HepG2 (cell line): ENCODE results near the gene TTC8. TPM values are rescaled to one million over a fixed set of nuclear protein-coding genes. Genes with fewer than 3 reads are reported as not detected.

Source experiments
- ARID5B ChIP-seq: IDR thresholded peaks from 2 replicates; pipeline ENCODE4 v1.4.0; 2020; ENCODE audit warnings: mild to moderate bottlenecking, missing genetic modification reagents
- BRD4 ChIP-seq: sonication (generic); formaldehyde crosslinking; IDR thresholded peaks from 2 replicates; pipeline ENCODE4 v1.4.0; 2020; ENCODE audit warnings: missing genetic modification reagents
- CREB1 ChIP-seq, 2 experiments: fragments of 450-650 bp in 1 of 2; IDR thresholded peaks; 2 replicates each; pipeline ENCODE4 v1.6.1; 2016 to 2017; ENCODE audit warnings: control low read depth in 1 of 2, mild to moderate bottlenecking in 1 of 2, missing compliant biosample characterization in 1 of 2, missing genetic modification characterization in 1 of 2
- MAF1 ChIP-seq: sonication (generic); formaldehyde crosslinking; IDR thresholded peaks from 2 replicates; pipeline ENCODE4 v1.5.0; 2020; ENCODE audit warnings: missing genetic modification reagents, borderline replicate concordance
- MBD4 ChIP-seq: IDR thresholded peaks from 2 replicates; pipeline ENCODE4 v1.6.1; 2012; ENCODE audit warnings: low read length, inconsistent platforms, borderline replicate concordance
- MEIS1 ChIP-seq: sonication (generic); formaldehyde crosslinking; IDR thresholded peaks from 2 replicates; pipeline ENCODE4 v1.9.0; 2021; ENCODE audit warnings: mild to moderate bottlenecking, missing genetic modification reagents, moderate library complexity, borderline replicate concordance
- ZNF407 ChIP-seq: sonication (generic); formaldehyde crosslinking; IDR thresholded peaks from one replicate; pipeline ENCODE4 v1.5.1; 2020; ENCODE audit warnings: mild to moderate bottlenecking, missing genetic modification reagents; ENCODE audit errors: not compliant biosample characterization
- ZNF768 ChIP-seq: sonication (generic); formaldehyde crosslinking; IDR thresholded peaks from 2 replicates; pipeline ENCODE4 v1.4.0; 2020; ENCODE audit warnings: missing genetic modification reagents
- ZNF788 ChIP-seq: sonication (generic); formaldehyde crosslinking; IDR thresholded peaks from 2 replicates; pipeline ENCODE4 v1.5.0; 2020; ENCODE audit warnings: mild to moderate bottlenecking, missing genetic modification reagents, borderline replicate concordance
- polyA plus RNA-seq, 8 experiments: library from polyadenylated mRNA; depleted of rRNA in 3 of 8; stranded (reverse) in 7 of 8; unstranded in 1 of 8; fragments of >200 nt; fragmentation: Illumina TruSeq in 4 of 8; extraction: Trizol in 4 of 8; gene quantifications; 2 replicates each; pipeline versions ENCODE4 v1.2.1 to v1.2.3, GENCODE V29; 2011 to 2016; ENCODE audit warnings: low read depth in 4 of 8, missing spikeins in 1 of 8, mixed read lengths in 1 of 8; ENCODE audit not compliant: insufficient read depth in 1 of 8
- total RNA-seq, 5 experiments: library from RNA; depleted of rRNA; stranded (reverse); fragments of >200 nt; fragmentation: Illumina TruSeq; extraction: Trizol; gene quantifications; 2 replicates each; pipeline ENCODE4 v1.2.3, GENCODE V29; 2016; ENCODE audit warnings: low read depth in 1 of 5
- TF ChIP-seq, protein P1 (sequence below): sonication (generic); formaldehyde crosslinking; IDR thresholded peaks from 2 replicates; pipeline ENCODE4 v1.4.0; 2020; ENCODE audit warnings: mild to moderate bottlenecking, missing genetic modification reagents
- TF ChIP-seq, protein P2 (sequence below): sonication (generic); formaldehyde crosslinking; conservative IDR thresholded peaks from 2 replicates; pipeline ENCODE4 v1.8.0; 2022; ENCODE audit warnings: low read depth, missing genetic modification reagents

TTC8 gene
- total and polyA plus RNA-seq, 2 of the 13 experiments (the other 11 are each of a cell fraction or from before 2014, with no cell fraction given): 13.8 to 15.2 TPM

DNA sequence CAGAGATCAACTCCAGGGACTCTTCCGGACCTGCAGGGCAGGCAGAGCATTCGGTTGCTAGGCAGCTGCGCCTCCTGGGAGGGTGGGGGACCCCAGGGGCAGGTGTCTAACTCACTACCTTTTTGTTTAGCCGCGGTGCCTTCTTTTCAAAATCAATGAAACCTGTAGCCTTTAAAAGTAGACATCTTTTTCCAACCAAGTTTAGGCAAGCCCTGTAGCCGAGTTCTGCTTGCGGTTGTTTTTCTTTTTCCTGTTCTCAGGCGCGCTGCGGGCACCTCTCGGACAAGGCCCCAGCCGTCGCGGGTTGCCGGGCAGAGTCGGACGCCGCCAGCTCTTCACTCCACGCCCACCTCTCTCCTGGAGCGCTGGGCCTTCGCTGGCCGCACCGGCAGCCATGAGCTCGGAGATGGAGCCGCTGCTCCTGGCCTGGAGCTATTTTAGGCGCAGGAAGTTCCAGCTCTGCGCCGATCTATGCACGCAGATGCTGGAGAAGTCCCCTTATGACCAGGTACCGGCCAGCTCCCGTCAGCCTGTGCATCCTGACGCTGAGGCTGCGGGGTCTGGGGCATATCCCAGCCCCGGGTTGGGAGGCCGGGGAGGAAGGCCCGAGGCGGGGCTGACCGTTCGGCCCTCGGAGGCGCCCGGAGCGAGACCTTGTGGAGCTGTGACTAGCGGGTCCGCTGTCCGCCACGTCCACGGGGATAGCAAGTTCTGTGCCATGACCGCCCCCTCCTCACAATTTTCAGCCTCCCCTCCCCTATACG, at the start of gene TTC8 (continued):
- TF ChIP-seq ZNF768 (CRISPR knock-in tag): peak; percentile 69; the same call in 1 of the 2 replicates
- TF ChIP-seq ZNF407 (CRISPR knock-in tag): peak; percentile 75
- TF ChIP-seq BRD4 (CRISPR knock-in tag): no peak
- TF ChIP-seq MEIS1 (CRISPR knock-in tag): no peak
- no peak for TF ChIP-seq CREB1 (IDR thresholded peaks at IDR 0.05)
- TF ChIP-seq CREB1 (CRISPR knock-in tag; IDR thresholded peaks at IDR 0.05): peak; percentile 45; the same call in 1 of the 2 replicates
- TF ChIP-seq MBD4: no peak
- TF ChIP-seq, protein P1, sequence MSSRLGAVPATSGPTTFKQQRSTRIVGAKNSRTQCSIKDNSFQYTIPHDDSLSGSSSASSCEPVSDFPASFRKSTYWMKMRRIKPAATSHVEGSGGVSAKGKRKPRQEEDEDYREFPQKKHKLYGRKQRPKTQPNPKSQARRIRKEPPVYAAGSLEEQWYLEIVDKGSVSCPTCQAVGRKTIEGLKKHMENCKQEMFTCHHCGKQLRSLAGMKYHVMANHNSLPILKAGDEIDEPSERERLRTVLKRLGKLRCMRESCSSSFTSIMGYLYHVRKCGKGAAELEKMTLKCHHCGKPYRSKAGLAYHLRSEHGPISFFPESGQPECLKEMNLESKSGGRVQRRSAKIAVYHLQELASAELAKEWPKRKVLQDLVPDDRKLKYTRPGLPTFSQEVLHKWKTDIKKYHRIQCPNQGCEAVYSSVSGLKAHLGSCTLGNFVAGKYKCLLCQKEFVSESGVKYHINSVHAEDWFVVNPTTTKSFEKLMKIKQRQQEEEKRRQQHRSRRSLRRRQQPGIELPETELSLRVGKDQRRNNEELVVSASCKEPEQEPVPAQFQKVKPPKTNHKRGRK (CRISPR knock-in tag): no peak
- TF ChIP-seq ZNF788: peak; percentile 73; the same call in 1 of the 2 replicates
- TF ChIP-seq ARID5B: peak; percentile 61
- TF ChIP-seq, protein P2, sequence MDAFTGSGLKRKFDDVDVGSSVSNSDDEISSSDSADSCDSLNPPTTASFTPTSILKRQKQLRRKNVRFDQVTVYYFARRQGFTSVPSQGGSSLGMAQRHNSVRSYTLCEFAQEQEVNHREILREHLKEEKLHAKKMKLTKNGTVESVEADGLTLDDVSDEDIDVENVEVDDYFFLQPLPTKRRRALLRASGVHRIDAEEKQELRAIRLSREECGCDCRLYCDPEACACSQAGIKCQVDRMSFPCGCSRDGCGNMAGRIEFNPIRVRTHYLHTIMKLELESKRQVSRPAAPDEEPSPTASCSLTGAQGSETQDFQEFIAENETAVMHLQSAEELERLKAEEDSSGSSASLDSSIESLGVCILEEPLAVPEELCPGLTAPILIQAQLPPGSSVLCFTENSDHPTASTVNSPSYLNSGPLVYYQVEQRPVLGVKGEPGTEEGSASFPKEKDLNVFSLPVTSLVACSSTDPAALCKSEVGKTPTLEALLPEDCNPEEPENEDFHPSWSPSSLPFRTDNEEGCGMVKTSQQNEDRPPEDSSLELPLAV (CRISPR knock-in tag): no peak
- no peak; the same call in 1 of the 2 replicates for TF ChIP-seq MAF1 (CRISPR knock-in tag)
